Calu3 (cell line): ENCODE measurements around the gene ADAMTS17. TPM values are rescaled to one million over a fixed set of nuclear protein-coding genes. Genes with fewer than 3 reads are reported as not detected.
"Not testable (repeated sequence)": the region's sequence is repeated elsewhere in the genome, so short reads cannot be mapped to it uniquely, and the experiment has no call there.

Source experiments
- BruUV-seq: library from RNA; stranded (reverse); fragments of 400-500 nt; replicated peaks from 2 replicates; lab custom pipeline; 2021; lab: Mats Ljungman, UMichigan
- CTCF ChIA-PET: fragments of 300-600 bp; sonication (Branson Sonifier 250); formaldehyde crosslinking; loops from one replicate; lab custom pipeline; 2022; ENCODE audit warnings: antibody characterized with exemption; lab: Charles Lee
- DNase-seq: peaks from one replicate; pipeline ENCODE4 v3.0.0; 2022
- H3K27ac Mint-ChIP-seq: one replicate; pipeline ENCODE4 v1.8.0; 2022; ENCODE audit warnings: mixed read lengths; ENCODE audit not compliant: unreplicated experiment
- H3K27me3 Mint-ChIP-seq: one replicate; pipeline ENCODE4 v1.8.0; 2022; ENCODE audit warnings: mixed read lengths; ENCODE audit not compliant: unreplicated experiment
- H3K36me3 Mint-ChIP-seq: one replicate; pipeline ENCODE4 v1.8.0; 2022; ENCODE audit warnings: mild to moderate bottlenecking, moderate library complexity, mixed read lengths; ENCODE audit not compliant: insufficient read depth, unreplicated experiment
- H3K4me1 Mint-ChIP-seq: one replicate; pipeline ENCODE4 v1.8.0; 2022; ENCODE audit warnings: mild to moderate bottlenecking, low read depth, mixed read lengths; ENCODE audit not compliant: unreplicated experiment
- H3K4me3 Mint-ChIP-seq: one replicate; pipeline ENCODE4 v1.8.0; 2022; ENCODE audit warnings: mild to moderate bottlenecking, low read depth, moderate library complexity, mixed read lengths; ENCODE audit not compliant: unreplicated experiment
- H3K9me3 Mint-ChIP-seq: one replicate; pipeline ENCODE4 v1.8.0; 2022; ENCODE audit warnings: low read depth, mixed read lengths; ENCODE audit not compliant: unreplicated experiment
- CTCF ChIP-seq: fragments of 200-600 bp; IDR thresholded peaks from one replicate; pipeline ENCODE4 v1.8.0; 2022; ENCODE audit warnings: antibody characterized with exemption; ENCODE audit not compliant: unreplicated experiment
- intact Hi-C: fragments of 100-400 bp; cut with micrococcal nuclease; formaldehyde crosslinking; loops from one replicate; pipeline ENCODE4 v1.10.0; 2022; ENCODE audit not compliant: unreplicated experiment
- total RNA-seq: library from RNA; stranded (reverse); gene quantifications from 2 replicates; pipeline ENCODE4 v1.2.3, GENCODE V29; 2022

ADAMTS17 gene
- total RNA-seq, 1 experiment from 2014 or later: 3.5 TPM

DNA sequence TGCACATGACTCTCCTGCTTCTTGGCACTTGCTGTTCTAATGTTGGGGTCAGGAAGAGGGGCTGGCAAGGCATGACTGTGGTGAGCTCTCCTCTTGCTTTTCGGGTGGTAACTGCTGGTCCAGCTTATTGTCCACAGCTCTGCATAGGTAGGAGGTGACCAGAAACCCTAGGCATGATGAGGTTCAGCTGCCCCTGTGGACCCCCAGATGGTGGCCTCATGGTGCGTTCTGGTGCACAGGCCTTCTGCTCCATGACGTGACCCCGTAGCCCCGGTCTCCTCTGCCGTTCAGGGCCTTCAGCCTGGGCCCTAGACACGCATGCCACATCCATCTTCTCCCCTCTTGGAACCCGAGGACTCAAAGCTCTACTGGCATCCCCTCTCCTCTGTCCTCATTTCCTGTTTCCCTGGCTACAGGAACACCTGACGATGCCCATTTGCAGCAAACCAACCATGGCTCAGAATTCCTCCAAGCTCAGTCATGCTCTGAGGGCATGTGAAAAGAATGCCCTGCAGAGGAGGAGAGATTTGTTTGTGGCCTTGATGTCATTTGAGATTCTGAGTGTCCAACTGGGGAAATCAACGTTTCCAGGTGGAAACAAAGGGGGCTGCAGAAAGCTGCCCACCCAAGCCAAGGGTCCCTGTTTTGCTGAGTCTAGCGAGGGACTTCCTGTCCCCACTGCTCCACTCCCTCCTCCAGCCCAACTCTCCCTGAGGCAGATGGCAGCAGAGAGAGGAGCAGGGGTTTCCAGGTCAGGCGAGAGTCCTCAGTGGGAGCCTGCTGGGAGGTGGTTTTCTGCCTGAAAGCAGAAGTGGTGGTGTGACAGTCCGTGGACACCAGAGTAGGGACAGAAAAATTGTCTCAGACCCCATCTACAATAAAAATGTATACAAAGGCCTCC is 409.8 kb downstream of the ADAMTS17 start:
- CTCF ChIA-PET: no interaction called here

GRCh38 chr15:99930696-99931095 is 411.1 kb downstream of the ADAMTS17 start:
- Mint-ChIP-seq H3K9me3 (no peaks in the 10 kb centered on the region), H3K36me3 (peaks cover 13% of the 10 kb centered on the region), H3K4me1 (no peaks in the 10 kb centered on the region), H3K27ac (no peak overlapping the region), H3K27me3 (peaks cover 43% of the 10 kb centered on the region), H3K4me3 (no peak overlapping the region)
- CTCF ChIA-PET: no interaction called here
- no TSS peak for BruUV-seq
- no peak for TF ChIP-seq CTCF
- no peak for DNase-seq
- intact Hi-C loops: no loop called here

More for the DNA sequence above, 409.8 kb downstream of the ADAMTS17 start:
- Mint-ChIP-seq H3K9me3 (no peaks in the 10 kb centered on the region), H3K27me3 (peaks cover 40% of the 10 kb centered on the region), H3K36me3 (peaks cover 8% of the 10 kb centered on the region), H3K4me3 (no peak overlapping the region), H3K4me1 (no peaks in the 10 kb centered on the region), H3K27ac (no peak overlapping the region)
- no TSS peak for BruUV-seq
- intact Hi-C loops: no loop called here
- no peak for TF ChIP-seq CTCF
- DNase-seq: no peak

DNA sequence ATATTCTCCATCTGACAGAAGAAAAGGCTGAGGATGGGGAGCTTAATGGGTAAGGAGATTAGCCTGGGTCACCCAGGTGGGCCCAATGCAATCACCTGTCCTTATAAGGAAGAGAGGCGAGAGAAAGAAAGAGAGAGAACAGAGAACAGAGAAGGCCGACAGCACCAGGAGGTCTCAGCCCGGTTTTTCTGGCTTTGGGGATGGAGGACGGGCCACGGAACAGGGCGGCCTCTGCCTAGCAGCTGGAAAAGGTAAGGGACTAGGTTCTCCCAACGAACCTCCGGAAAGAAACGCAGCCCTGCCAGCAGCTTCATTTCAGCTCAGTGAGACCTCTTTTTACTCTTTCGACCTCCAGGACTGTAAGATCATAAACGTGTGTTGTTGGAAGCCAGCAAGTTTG is 412.5 kb downstream of the ADAMTS17 start:
- intact Hi-C loops: loop anchor here (2.0 to 10.0 kb wide), 4 partner anchors 410 to 654 kb away; no protein-coding TSS in a partner anchor
- BruUV-seq: no TSS peak
- Mint-ChIP-seq H3K4me1 (no peaks in the 10 kb centered on the region), H3K27ac (no peak overlapping the region), H3K9me3 (no peaks in the 10 kb centered on the region), H3K27me3 (peaks cover 46% of the 10 kb centered on the region), H3K4me3 (peak overlapping the region; percentile 66), H3K36me3 (peaks cover 13% of the 10 kb centered on the region)
- CTCF ChIA-PET: interaction anchor here (1.2 to 1.3 kb wide), 2 partner anchors 10 to 410 kb away, joined by 4 to 7 read pairs; no protein-coding TSS in a partner anchor
- DNase-seq: no peak
- TF ChIP-seq CTCF: no peak

- H3K27me3 Mint-ChIP-seq: peaks cover 43% of the 10 kb centered on the region
- no TSS peak for BruUV-seq
- no peaks in the 10 kb centered on the region for H3K9me3 Mint-ChIP-seq
- CTCF ChIA-PET: interaction anchor here (0.6 to 1.3 kb wide), 4 partner anchors 9 to 455 kb away, joined by 3 to 7 read pairs (median 4); no protein-coding TSS in a partner anchor
- H3K4me3 Mint-ChIP-seq: peak overlapping the region; percentile 66
- intact Hi-C loops: loop anchor here (2.0 to 10.0 kb wide), 4 partner anchors 410 to 654 kb away; no protein-coding TSS in a partner anchor
- H3K27ac Mint-ChIP-seq: no peak overlapping the region
- TF ChIP-seq CTCF: peak; percentile 73
- H3K36me3 Mint-ChIP-seq: peaks cover 13% of the 10 kb centered on the region
- H3K4me1 Mint-ChIP-seq: no peaks in the 10 kb centered on the region
- DNase-seq: peak; percentile 86
These were observed 413.3 kb downstream of the ADAMTS17 start for GRCh38 chr15:99928429-99928981.

- peaks cover 13% of the 10 kb centered on the region for H3K36me3 Mint-ChIP-seq
- BruUV-seq, H3K27ac Mint-ChIP-seq, DNase-seq, H3K9me3 Mint-ChIP-seq, H3K4me1 Mint-ChIP-seq, CTCF ChIA-PET: not testable (repeated sequence)
- peaks cover 48% of the 10 kb centered on the region for H3K27me3 Mint-ChIP-seq
- intact Hi-C loops: loop anchor here (5.0 to 10.0 kb wide), 3 partner anchors 456 to 652 kb away; no protein-coding TSS in a partner anchor
- H3K4me3 Mint-ChIP-seq: peak overlapping the region; percentile 64
These were observed 415.2 kb downstream of the ADAMTS17 start for GRCh38 chr15:99926532-99926931.
